ENCODE data around the gene TREH. TPM values are rescaled to one million over a fixed set of nuclear protein-coding genes. Genes with fewer than 3 reads are reported as not detected.

TREH gene
- total and polyA plus RNA-seq, 2 donors from 2014 or later, result 1.0 to 10.2 TPM

- H3K4me1 ChIP-seq (ENCODE audit: control insufficient read depth in 2 of 3, insufficient read depth in 2 of 3, low read depth in 1 of 3, low read length in 3 of 3), result peaks cover 15 to 72% (median 68%) of the 10 kb centered on the region in 3 donors
- intact Hi-C loops (cut with DNase I), result no loop called here
- FAIRE-seq (no peak), DNase-seq (peak; percentile 41 to 76 (median 70))
- H3K36me3 ChIP-seq (ENCODE audit: control insufficient read depth in 2 of 3, insufficient read depth in 3 of 3, low read length in 3 of 3), result peaks cover 3 to 8% (median 7%) of the 10 kb centered on the region in 3 donors
- no peak overlapping the region for H3K4me3 ChIP-seq (ENCODE audit: low read length in 3 of 3)
- H3K9me3 ChIP-seq (ENCODE audit: control insufficient read depth in 2 of 3, insufficient read depth in 1 of 3, low read length in 3 of 3), result no peaks in the 10 kb centered on the region
- H3K27ac ChIP-seq (ENCODE audit: low read depth in 2 of 2, low read length in 2 of 2), result peak overlapping the region; percentile 81 to 88
- TF ChIP-seq, protein P1, sequence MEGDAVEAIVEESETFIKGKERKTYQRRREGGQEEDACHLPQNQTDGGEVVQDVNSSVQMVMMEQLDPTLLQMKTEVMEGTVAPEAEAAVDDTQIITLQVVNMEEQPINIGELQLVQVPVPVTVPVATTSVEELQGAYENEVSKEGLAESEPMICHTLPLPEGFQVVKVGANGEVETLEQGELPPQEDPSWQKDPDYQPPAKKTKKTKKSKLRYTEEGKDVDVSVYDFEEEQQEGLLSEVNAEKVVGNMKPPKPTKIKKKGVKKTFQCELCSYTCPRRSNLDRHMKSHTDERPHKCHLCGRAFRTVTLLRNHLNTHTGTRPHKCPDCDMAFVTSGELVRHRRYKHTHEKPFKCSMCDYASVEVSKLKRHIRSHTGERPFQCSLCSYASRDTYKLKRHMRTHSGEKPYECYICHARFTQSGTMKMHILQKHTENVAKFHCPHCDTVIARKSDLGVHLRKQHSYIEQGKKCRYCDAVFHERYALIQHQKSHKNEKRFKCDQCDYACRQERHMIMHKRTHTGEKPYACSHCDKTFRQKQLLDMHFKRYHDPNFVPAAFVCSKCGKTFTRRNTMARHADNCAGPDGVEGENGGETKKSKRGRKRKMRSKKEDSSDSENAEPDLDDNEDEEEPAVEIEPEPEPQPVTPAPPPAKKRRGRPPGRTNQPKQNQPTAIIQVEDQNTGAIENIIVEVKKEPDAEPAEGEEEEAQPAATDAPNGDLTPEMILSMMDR (IDR thresholded peaks at IDR 0.05; ENCODE audit: borderline replicate concordance, extremely low read depth, insufficient read depth), result no peak
- H3K27me3 ChIP-seq (ENCODE audit: control insufficient read depth, insufficient read depth, low read length), result no peaks in the 10 kb centered on the region
- H3K9ac ChIP-seq (ENCODE audit: low read length in 3 of 3), result peak overlapping the region in 1 of 3 donors; percentile 15
Observed at GRCh38 chr11:118619444-118620197, 59.8 kb downstream of the TREH start.

GRCh38 chr11:118618991-118619375 is 60.5 kb downstream of the TREH start:
- Histone ChIP-seq H3K9ac (ENCODE audit: low read length in 3 of 3) (peak overlapping the region in 1 of 3 donors; percentile 15), H3K36me3 (ENCODE audit: control insufficient read depth in 2 of 3, insufficient read depth in 3 of 3, low read length in 3 of 3) (peaks cover 3 to 11% (median 8%) of the 10 kb centered on the region in 3 donors), H3K4me1 (ENCODE audit: control insufficient read depth in 2 of 3, insufficient read depth in 2 of 3, low read depth in 1 of 3, low read length in 3 of 3) (peaks cover 15 to 79% (median 74%) of the 10 kb centered on the region in 3 donors), H3K9me3 (ENCODE audit: control insufficient read depth in 2 of 3, insufficient read depth in 1 of 3, low read length in 3 of 3) (no peaks in the 10 kb centered on the region), H3K27ac (ENCODE audit: low read depth in 2 of 2, low read length in 2 of 2) (peak overlapping the region; percentile 81 to 88), H3K27me3 (ENCODE audit: control insufficient read depth, insufficient read depth, low read length) (no peaks in the 10 kb centered on the region), H3K4me3 (ENCODE audit: low read length in 3 of 3) (no peak overlapping the region)
- DNase-seq, result peak in 2 of 5 donors; percentile 42 to 63
- TF ChIP-seq, protein P1 (IDR thresholded peaks at IDR 0.05; ENCODE audit: borderline replicate concordance, extremely low read depth, insufficient read depth), result no peak
- no peak for FAIRE-seq
- intact Hi-C loops (cut with DNase I), result no loop called here

DNA sequence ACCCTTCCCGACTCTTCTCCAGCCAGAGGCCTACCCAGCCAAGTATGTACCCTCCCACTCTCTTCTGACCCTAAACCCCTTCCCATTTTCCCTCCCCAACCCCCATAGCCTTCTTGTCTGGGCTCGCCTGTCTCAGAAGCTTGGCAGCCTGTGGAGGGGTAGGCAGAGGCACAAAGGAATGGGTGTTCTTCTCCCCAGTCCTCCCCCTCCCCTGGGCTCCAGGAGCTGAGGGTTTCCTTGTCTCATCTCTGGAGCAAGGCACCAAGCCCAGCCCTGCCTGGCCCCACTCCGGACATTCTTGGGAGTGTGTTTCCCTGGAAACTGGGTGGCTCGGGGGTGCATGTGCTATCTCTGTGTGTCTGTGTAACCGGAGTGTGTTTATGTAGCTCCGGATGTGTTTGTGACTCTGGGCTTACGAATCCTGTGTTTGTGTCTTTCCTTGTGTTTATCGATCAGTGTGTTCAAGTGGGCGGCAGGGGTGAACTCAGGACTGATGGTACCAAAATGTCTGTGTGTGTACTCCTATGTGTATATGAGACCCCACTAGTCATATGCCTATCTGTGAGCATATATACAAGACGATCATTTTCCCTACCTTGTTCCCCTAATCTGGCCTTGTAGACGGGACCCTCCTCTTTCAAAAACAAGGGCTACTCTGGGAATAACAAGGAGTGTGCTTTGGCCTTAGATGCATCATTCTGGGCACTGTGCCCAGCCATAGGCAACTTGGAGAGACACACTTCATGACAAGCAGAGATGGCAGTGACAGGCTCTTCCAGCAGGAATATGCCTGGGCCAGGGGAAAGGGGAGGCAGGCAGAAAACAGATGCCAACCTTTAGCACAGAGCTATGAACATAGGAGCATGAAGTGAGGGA is 61.1 kb downstream of the TREH start:
- Histone ChIP-seq H3K27me3 (ENCODE audit: control insufficient read depth, insufficient read depth, low read length) (no peaks in the 10 kb centered on the region), H3K4me1 (ENCODE audit: control insufficient read depth in 2 of 3, insufficient read depth in 2 of 3, low read depth in 1 of 3, low read length in 3 of 3) (peaks cover 15 to 77% (median 76%) of the 10 kb centered on the region in 3 donors), H3K36me3 (ENCODE audit: control insufficient read depth in 2 of 3, insufficient read depth in 3 of 3, low read length in 3 of 3) (peaks cover 3 to 14% (median 8%) of the 10 kb centered on the region in 3 donors), H3K27ac (ENCODE audit: low read depth in 2 of 2, low read length in 2 of 2) (peak overlapping the region; percentile 81 to 88), H3K9ac (ENCODE audit: low read length in 3 of 3) (peak overlapping the region in 1 of 3 donors; percentile 15), H3K9me3 (ENCODE audit: control insufficient read depth in 2 of 3, insufficient read depth in 1 of 3, low read length in 3 of 3) (no peaks in the 10 kb centered on the region), H3K4me3 (ENCODE audit: low read length in 3 of 3) (no peak overlapping the region)
- TF ChIP-seq, protein P1 (IDR thresholded peaks at IDR 0.05; ENCODE audit: borderline replicate concordance, extremely low read depth, insufficient read depth), result no peak
- DNase-seq (peak; percentile 64 to 87 (median 74)), FAIRE-seq (no peak)
- intact Hi-C loops (cut with DNase I), result no loop called here

Measured in kidney (tissue), 14 donors.